RWPE1 (cell line): ENCODE measurements around the gene AK4.

Source experiments
- CTCF ChIA-PET: fragments of 350-600 bp; sonication (Branson Sonifier 250); formaldehyde crosslinking; extraction: SDS; loops from one replicate; lab custom pipeline; 2021; lab: Yijun Ruan, JAX
- POLR2A ChIA-PET: fragments of 400-600 bp; formaldehyde crosslinking; extraction: SDS; loops from one replicate; lab custom pipeline; 2020; ENCODE audit warnings: antibody characterized with exemption; ENCODE audit not compliant: low non-redundant PET; lab: Yijun Ruan, JAX
- DNase-seq: peaks from one replicate; pipeline ENCODE4 v3.0.0; 2012; ENCODE audit warnings: low spot score
- H3K27ac ChIP-seq: fragments of 450-650 bp; 2 replicates; pipeline ENCODE4 v1.5.1; 2017
- CTCF ChIP-seq: fragments of 450-650 bp; conservative IDR thresholded peaks from 2 replicates; pipeline ENCODE4 v1.5.1; 2017; ENCODE audit warnings: low read depth, mild to moderate bottlenecking

Gene AK4

GRCh38 chr1:65237503-65237902 lies 89.5 kb downstream of the AK4 start:
- no peak for TF ChIP-seq CTCF
- no peak overlapping the region for H3K27ac ChIP-seq
- ChIA-PET POLR2A (no interaction called here), CTCF (no interaction called here)
- DNase-seq = no peak

GRCh38 chr1:65238010-65238409 lies 90.0 kb downstream of the AK4 start:
- H3K27ac ChIP-seq = no peak overlapping the region
- POLR2A ChIA-PET = no interaction called here
- no peak for TF ChIP-seq CTCF
- CTCF ChIA-PET = interaction anchor here (0.6 kb wide), 1 partner anchor 450 kb away, joined by 5 read pairs; no protein-coding TSS in a partner anchor
- no peak for DNase-seq

- ChIA-PET CTCF (interaction anchor here (0.7 kb wide), 1 partner anchor 179 kb away, joined by 3 read pairs; no protein-coding TSS in a partner anchor), POLR2A (no interaction called here)
- no peak for DNase-seq
- no peak overlapping the region for H3K27ac ChIP-seq
- no peak for TF ChIP-seq CTCF
Measured at GRCh38 chr1:65243491-65243890, 95.5 kb downstream of the AK4 start.

- DNase-seq = no peak
- TF ChIP-seq CTCF = no peak
- CTCF ChIA-PET = no interaction called here
- POLR2A ChIA-PET = no interaction called here
- no peak overlapping the region for H3K27ac ChIP-seq
Measured at GRCh38 chr1:65245295-65245694, 97.3 kb downstream of the AK4 start.

GRCh38 chr1:65247419-65248359 lies 99.7 kb downstream of the AK4 start:
- DNase-seq = peak; percentile 56
- no peak for TF ChIP-seq CTCF
- H3K27ac ChIP-seq = no peak overlapping the region
- CTCF ChIA-PET = interaction anchor here (0.7 kb wide), 1 partner anchor 360 kb away, joined by 3 read pairs; no protein-coding TSS in a partner anchor
- POLR2A ChIA-PET = no interaction called here

GRCh38 chr1:65250826-65251225 lies 102.8 kb downstream of the AK4 start:
- CTCF ChIA-PET = interaction anchor here (0.5 kb wide), 1 partner anchor 1586 kb away, joined by 3 read pairs; no protein-coding TSS in a partner anchor

More at GRCh38 chr1:65250826-65251225, 102.8 kb downstream of the AK4 start:
- H3K27ac ChIP-seq = no peak overlapping the region
- TF ChIP-seq CTCF = no peak
- POLR2A ChIA-PET = no interaction called here
- DNase-seq = no peak
